OCI-LY7 (cell line): ENCODE measurements around the gene RNF150.

ENCODE experiments used
- CTCF ChIP-seq: fragments of 200-600 bp; sonication (generic); conservative IDR thresholded peaks from 2 replicates; pipeline ENCODE4 v1.5.1; 2014; ENCODE audit warnings: mild to moderate bottlenecking, antibody characterized with exemption, low read length, moderate library complexity, mixed read lengths
- EZH2phosphoT487 ChIP-seq: fragments of 200-600 bp; sonication (generic); IDR thresholded peaks from 2 replicates; pipeline ENCODE4 v1.6.1; 2018; ENCODE audit warnings: low read depth, borderline replicate concordance, mild to moderate bottlenecking, mixed run types, antibody characterized with exemption, low read length, moderate library complexity, mixed read lengths

DNA sequence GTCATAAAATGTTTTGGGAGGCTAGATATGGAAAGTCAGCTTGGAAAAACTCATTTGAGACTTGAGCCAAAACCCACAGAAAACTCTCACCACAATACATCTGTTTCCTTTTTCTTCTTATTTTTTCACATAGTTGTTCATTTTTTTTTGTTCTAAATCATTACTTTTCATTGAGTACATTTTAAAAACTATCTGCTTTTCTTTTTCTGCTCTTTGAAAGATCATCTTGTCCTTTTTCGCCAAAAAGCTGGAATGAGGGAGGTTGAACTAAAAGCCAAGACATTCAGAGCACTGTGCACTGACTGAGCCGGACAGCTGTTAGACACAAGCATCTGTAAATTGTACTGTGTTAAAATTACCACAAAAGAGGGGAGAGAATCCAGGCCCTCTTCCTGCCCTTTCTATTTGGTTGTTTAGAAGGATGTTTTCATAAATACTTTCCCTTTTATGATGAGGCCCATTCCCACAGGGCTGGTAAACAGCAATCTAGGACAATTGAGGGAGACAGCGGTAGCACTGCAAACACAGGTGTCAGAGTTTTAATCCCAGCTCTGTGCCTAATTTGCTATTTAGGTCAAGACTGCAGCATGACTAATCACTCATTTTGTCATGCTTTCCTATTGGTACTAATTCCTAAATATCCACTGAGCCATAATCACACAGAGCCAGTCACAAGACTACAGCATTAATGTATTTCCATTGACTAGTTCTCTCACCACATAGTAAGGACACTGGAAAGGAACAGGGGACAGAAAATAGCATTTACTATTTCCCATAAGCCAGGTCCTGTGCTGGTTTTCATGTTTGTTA lies 7.3 kb upstream of the RNF150 start:
- TF ChIP-seq CTCF (no peak), EZH2phosphoT487 (no peak)
